Activated T-cell treated with anti-CD3 and anti-CD28 coated beads for 1 hour (primary cell): ENCODE results near the gene TLK1.
"Not testable (repeated sequence)": the region's sequence is repeated elsewhere in the genome, so short reads cannot be mapped to it uniquely, and the experiment has no call there.

ENCODE experiments used
- DNase-seq: peaks from one replicate; pipeline ENCODE4 v3.0.0-alpha.2; 2020; ENCODE audit warnings: low read depth

TLK1 gene

DNA sequence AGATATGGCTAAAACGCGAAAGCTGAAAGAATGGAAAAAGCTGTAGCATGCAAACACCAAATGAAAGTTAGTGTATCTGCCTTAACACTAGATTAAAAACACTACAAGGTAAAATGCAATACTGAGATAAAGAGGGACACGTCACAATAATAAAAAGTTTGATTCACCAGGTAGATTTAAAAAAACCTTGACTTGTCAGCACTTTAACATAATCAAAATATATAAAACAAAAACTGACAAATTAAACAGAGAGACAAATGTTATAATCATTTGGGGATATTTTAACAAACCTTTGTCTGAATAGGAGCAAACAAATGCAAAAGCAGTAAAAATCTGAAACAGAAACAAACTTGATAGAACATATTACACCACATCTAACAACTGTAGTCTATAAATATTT is 18.3 kb downstream of the TLK1 start:
- no peak for DNase-seq

GRCh38 chr2:171141320-171141719 is 19.4 kb downstream of the TLK1 start:
- DNase-seq: no peak

DNA sequence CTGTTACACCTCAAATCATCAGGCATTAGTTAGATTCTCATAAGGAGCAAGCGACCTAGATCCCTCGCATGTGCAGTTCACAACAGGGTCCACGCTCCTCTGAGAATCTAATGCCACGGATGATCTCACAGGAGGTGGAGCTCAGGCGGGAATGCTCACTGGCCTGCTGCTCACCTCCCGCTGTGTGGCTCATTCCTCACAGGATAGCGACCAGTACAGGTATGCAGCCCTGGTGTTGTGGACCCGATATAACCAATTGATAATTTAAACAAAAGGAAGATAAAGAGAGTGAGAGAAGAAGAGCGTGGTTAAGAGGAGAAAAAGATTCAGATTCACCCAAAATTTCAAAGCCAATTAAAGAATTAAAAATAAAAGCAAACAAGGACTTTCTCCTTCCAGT is 20.8 kb downstream of the TLK1 start:
- no peak for DNase-seq

- no peak for DNase-seq
These were observed 24.7 kb downstream of the TLK1 start for GRCh38 chr2:171136024-171136423.

GRCh38 chr2:171134624-171135230 is 26.0 kb downstream of the TLK1 start:
- DNase-seq: no peak

DNA sequence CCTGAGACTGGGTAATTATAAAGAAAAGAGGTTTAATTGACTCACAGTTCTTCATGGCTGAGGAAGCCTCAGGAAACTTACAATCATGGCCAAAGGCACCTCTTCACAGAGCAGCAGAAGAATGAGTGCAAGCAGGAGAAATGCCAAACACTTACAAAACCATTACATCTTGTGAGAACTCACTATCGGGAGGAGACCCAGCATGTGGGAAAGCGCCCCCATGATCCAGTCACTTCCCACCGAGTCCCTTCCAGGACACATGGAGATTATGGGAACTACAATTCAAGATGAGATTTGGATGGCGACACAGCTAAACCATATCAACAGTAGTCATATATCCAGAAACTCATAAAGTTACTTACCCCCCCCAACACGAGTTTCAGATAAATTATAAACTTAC is 28.6 kb downstream of the TLK1 start:
- DNase-seq: no peak

GRCh38 chr2:171128461-171128860 is 32.2 kb downstream of the TLK1 start:
- no peak for DNase-seq

GRCh38 chr2:171124541-171124940 is 36.2 kb downstream of the TLK1 start:
- no peak for DNase-seq

GRCh38 chr2:171109571-171109970 is 51.1 kb downstream of the TLK1 start:
- DNase-seq: no peak

GRCh38 chr2:171109020-171109419 is 51.7 kb downstream of the TLK1 start:
- no peak for DNase-seq

- no peak for DNase-seq
These were observed 52.9 kb downstream of the TLK1 start for GRCh38 chr2:171107803-171108202.

GRCh38 chr2:171104379-171104778 is 56.3 kb downstream of the TLK1 start:
- no peak for DNase-seq

- no peak for DNase-seq
These were observed 57.9 kb downstream of the TLK1 start for GRCh38 chr2:171102802-171103201.

DNA sequence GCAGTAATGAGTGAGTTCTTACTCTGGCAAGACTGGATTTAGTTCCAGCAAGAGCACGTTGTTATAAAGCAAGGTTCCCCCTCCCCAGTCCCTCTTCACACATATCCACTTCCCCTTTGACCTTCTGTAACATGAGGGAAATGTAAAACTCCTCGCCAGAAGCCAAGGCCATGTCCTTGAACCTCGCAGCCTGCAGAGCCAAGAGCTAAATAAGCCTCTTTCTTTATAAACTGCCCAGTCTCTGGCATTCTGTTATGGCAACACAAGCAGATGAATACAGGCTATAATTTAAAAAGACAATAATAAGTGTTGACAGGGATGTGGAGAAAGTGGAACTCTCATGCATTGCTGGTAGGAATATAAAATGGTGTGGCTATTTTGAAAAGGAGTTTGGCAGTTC is 60.3 kb downstream of the TLK1 start:
- DNase-seq: no peak

DNA sequence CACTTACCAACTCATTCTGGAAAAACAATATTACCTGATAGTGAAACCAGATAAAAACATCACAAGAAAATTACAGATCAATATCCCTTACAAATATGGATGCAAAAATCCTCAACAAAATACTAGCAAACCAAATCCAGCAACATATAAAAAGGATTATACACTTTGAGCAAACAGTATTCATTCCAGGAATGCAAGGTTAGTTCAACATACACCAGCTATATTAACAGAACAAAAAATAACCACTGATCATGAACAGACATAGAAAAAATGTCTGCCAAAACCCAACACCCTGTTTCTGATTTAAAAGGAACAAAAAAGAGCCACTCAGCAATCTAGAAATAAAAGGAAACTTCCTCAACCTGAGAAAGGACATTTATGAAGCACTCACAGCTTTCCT is 62.1 kb downstream of the TLK1 start:
- no peak for DNase-seq

DNA sequence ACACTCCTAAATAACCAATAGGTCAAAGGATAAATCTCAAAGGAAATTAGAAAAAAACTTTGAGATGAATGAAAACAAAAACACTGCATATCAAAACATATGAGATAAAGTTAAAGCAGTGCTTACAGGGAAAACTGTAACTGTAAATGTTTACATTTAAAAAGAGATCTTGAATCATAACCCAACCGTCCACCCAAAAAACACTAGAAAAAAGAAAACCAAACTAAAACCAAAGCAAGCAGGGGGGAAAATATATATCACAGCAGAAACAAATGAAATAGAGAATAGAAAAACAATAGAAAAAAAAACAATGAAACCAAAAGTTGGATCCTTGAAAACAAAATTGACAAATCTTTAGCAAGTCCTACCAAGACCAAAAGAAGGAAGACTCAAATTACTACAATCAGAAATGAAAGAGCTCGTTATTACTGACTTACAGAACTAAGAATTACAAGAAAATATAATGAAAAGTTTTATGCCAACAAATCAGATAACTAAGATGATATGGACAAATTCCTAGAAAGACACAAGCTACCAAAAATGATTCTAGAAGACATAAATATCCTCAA is 65.6 kb downstream of the TLK1 start:
- no peak for DNase-seq

GRCh38 chr2:171091517-171091916 is 69.2 kb downstream of the TLK1 start:
- not testable (repeated sequence) for DNase-seq

DNA sequence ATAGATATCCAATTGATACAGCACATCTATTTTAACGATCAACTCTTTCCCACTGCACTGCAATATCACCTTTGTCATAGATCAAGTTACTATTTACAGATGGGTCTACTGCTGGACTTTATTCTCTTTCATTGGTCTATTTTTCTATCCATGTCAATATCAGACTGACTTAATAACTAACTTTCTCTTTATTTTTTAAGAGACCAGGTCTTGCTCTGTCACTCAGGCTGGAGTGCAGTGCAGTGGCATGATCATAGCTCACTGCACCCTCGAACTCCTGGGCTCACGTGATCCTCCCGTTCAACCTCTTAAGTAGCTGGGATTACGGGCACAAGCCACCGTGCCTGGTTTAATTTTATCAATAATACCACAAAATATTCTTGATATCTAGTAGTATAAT is 71.2 kb downstream of the TLK1 start:
- no peak for DNase-seq

GRCh38 chr2:171088057-171088834 is 72.4 kb downstream of the TLK1 start:
- DNase-seq: no peak

DNA sequence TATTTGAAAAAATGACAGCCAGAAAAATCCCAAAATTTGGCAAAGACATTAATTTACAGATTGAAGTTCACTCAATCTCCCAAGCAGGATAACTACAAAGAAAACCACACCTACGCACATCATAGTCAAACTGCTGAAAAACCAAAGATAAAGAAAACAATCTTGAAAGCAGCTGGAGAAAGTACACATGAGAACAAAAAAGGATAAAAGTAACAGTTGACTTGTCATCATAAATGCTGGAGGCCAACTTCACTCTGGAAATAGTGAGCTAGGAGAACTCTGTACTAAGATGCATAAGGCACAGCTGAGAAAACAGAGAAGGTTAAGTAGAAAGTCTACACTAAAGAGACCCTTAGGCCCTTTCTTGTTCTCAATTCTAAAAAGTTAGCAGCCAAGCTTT is 73.1 kb downstream of the TLK1 start:
- DNase-seq: no peak

GRCh38 chr2:171086352-171087290 is 74.1 kb downstream of the TLK1 start:
- peak; percentile 29 for DNase-seq

GRCh38 chr2:171084128-171084527 is 76.6 kb downstream of the TLK1 start:
- no peak for DNase-seq
